ENCODE data around the gene PTGS2. TPM values are rescaled to one million over a fixed set of nuclear protein-coding genes. Genes with fewer than 3 reads are reported as not detected.

Gene PTGS2
- total and polyA plus RNA-seq, 8 donors: 0.65 to 46.9 (median 4.6) TPM; not detected in 1

DNA sequence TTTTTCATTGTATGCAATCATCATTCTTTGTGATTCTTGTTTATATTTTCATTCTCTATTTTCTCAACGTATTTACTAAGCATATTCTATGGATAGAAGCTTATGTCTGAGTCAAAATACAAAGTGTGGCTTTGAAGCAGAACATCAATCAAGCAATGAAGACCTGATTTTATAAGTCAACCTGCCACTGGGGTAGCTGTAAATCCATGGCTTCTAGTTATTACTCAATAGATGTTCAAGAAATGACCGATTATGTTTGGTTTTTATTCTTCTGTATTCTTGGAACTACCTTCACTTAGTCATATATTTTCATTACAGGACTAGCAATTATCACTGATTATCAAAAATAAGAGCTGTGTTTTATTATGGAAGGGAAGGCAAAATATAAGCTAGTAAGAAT lies 20.5 kb upstream of the PTGS2 start:
- no peaks in the 10 kb centered on the region for H3K27me3 ChIP-seq
- H3K27ac ChIP-seq: no peak overlapping the region
- intact Hi-C loops (cut with DNase I; ENCODE audit: low total_unique reads): no loop called here
- no peak for DNase-seq
- WGBS, 5 donors: 61 to 76% (median 73%) methylated on average over 2 of the region's 2 CpGs
- no peaks in the 10 kb centered on the region for H3K36me3 ChIP-seq
- H3K4me3 ChIP-seq: no peak overlapping the region
- TF ChIP-seq, protein P1, sequence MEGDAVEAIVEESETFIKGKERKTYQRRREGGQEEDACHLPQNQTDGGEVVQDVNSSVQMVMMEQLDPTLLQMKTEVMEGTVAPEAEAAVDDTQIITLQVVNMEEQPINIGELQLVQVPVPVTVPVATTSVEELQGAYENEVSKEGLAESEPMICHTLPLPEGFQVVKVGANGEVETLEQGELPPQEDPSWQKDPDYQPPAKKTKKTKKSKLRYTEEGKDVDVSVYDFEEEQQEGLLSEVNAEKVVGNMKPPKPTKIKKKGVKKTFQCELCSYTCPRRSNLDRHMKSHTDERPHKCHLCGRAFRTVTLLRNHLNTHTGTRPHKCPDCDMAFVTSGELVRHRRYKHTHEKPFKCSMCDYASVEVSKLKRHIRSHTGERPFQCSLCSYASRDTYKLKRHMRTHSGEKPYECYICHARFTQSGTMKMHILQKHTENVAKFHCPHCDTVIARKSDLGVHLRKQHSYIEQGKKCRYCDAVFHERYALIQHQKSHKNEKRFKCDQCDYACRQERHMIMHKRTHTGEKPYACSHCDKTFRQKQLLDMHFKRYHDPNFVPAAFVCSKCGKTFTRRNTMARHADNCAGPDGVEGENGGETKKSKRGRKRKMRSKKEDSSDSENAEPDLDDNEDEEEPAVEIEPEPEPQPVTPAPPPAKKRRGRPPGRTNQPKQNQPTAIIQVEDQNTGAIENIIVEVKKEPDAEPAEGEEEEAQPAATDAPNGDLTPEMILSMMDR (IDR thresholded peaks at IDR 0.05): no peak
- TF ChIP-seq EP300 (IDR thresholded peaks at IDR 0.05): no peak
- no peak for TF ChIP-seq POLR2AphosphoS5 (IDR thresholded peaks at IDR 0.05)
- TF ChIP-seq POLR2A (IDR thresholded peaks at IDR 0.05): no peak
- no peaks in the 10 kb centered on the region for H3K4me1 ChIP-seq
- H3K9me3 ChIP-seq: no peaks in the 10 kb centered on the region

DNA sequence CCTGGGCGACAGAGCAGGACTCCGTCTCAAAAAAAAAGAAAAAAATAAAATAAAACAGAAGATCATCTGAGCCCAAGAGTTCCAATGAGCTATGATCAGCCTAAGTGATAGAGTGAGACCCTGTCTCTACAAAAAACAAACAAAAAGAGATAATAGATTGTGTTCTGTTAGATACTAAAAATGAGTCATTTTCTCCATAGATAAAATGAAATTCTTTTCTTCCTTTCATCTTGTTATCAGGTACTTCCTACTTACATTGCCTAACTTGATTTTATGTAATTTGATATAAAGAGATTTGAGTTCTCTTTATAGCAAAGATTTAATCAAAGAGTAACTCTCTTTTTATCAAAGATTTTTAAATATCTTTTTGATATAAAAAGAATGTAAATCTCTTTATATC lies 19.3 kb upstream of the PTGS2 start:
- no peaks in the 10 kb centered on the region for H3K27me3 ChIP-seq
- H3K9me3 ChIP-seq: no peaks in the 10 kb centered on the region
- WGBS, 5 donors: 75 to 94% (median 87%) methylated on average over 2 of the region's 2 CpGs
- H3K4me3 ChIP-seq: no peak overlapping the region
- no peak overlapping the region for H3K27ac ChIP-seq
- H3K36me3 ChIP-seq: no peaks in the 10 kb centered on the region
- no peak for DNase-seq
- no peaks in the 10 kb centered on the region for H3K4me1 ChIP-seq
- TF ChIP-seq EP300 (IDR thresholded peaks at IDR 0.05): no peak
- no peak for TF ChIP-seq POLR2A (IDR thresholded peaks at IDR 0.05)
- no peak for TF ChIP-seq POLR2AphosphoS5 (IDR thresholded peaks at IDR 0.05)
- TF ChIP-seq, protein P1 (IDR thresholded peaks at IDR 0.05): no peak
- intact Hi-C loops (cut with DNase I; ENCODE audit: low total_unique reads): no loop called here

DNA sequence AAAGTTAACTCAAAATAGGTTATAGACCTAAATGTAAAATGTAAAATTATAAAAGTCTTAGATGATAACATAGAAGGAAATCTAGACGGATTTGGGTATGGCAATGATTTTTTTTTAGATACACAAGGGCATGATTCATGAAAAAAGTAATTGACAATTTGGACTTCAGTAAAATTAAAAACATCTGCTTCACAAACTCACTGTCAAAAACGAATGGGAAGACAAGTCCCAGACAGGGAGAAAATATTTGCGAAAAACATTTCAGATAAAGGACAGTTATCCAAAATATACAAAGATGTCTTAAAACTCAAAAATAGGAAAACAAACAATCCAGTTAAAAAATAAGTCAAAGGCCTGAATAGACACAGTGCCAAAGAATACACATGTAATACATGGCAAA lies 9.7 kb upstream of the PTGS2 start:
- H3K27me3 ChIP-seq: no peaks in the 10 kb centered on the region
- no peaks in the 10 kb centered on the region for H3K9me3 ChIP-seq
- intact Hi-C loops (cut with DNase I; ENCODE audit: low total_unique reads): no loop called here
- TF ChIP-seq POLR2AphosphoS5 (IDR thresholded peaks at IDR 0.05) (no peak), EP300 (IDR thresholded peaks at IDR 0.05) (no peak), POLR2A (IDR thresholded peaks at IDR 0.05) (no peak)
- TF ChIP-seq, protein P1 (IDR thresholded peaks at IDR 0.05): no peak
- DNase-seq: no peak
- H3K36me3 ChIP-seq: no peaks in the 10 kb centered on the region
- 52 to 71% (median 64%) methylated on average over 3 of the region's 3 CpGs for WGBS, 5 donors
- no peak overlapping the region for H3K4me3 ChIP-seq
- H3K27ac ChIP-seq: no peak overlapping the region
- no peaks in the 10 kb centered on the region for H3K4me1 ChIP-seq

DNA sequence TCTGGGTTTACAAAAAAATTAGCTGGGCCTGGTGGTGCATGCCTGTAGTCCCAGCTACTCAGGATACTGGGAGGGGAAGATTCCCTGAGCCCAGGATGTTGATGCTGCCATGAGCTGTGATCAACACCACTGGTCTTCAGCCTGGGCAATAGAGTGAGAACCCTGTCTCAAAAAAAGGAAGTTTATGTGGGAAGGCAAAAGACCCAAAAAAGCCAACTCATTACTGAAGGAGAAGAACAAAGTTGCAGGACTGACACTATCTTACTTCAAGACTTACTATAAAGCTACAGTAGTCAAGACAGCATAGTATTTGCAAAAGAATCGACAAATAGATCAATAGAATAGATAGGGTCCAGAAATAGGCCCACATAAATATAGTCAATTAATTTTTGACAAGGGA lies 9.2 kb upstream of the PTGS2 start:
- TF ChIP-seq POLR2A (IDR thresholded peaks at IDR 0.05) (no peak), POLR2AphosphoS5 (IDR thresholded peaks at IDR 0.05) (no peak), EP300 (IDR thresholded peaks at IDR 0.05) (no peak)
- TF ChIP-seq, protein P1 (IDR thresholded peaks at IDR 0.05): no peak
- Histone ChIP-seq H3K4me3 (no peak overlapping the region), H3K27me3 (no peaks in the 10 kb centered on the region), H3K27ac (no peak overlapping the region), H3K36me3 (no peaks in the 10 kb centered on the region), H3K9me3 (no peaks in the 10 kb centered on the region), H3K4me1 (no peaks in the 10 kb centered on the region)
- intact Hi-C loops (cut with DNase I; ENCODE audit: low total_unique reads): no loop called here
- WGBS, 5 donors: 29 to 90% (median 70%) methylated on average over 1 of the region's 1 CpG
- no peak for DNase-seq
